Measurements from ENCODE around the gene ENTPD1.
"Not testable (repeated sequence)": the region's sequence is repeated elsewhere in the genome, so short reads cannot be mapped to it uniquely, and the experiment has no call there.

ENTPD1 gene

DNA sequence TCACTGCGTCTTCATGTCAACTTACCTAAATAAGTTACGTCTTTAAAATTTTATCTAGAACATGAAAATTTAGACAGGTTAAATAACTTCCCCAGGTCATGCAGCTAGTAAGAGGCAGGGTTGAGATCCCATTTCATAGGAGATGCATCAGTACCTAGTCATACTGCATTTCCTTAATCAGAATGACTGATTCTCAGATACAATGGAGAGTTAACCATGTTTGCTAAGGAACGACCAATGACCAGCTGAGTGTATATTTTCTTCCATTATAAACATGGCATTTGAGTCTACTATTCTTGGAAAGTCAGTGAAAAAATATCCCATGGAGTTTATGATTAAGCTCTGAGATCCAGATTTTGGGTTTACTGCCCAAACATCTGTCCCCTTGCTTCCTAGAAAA, 39.6 kb downstream of the ENTPD1 start:
- no peak overlapping the region for H3K27ac ChIP-seq (ENCODE audit: low read depth, low read length, severe bottlenecking)
- no peak overlapping the region for H3K4me3 ChIP-seq (ENCODE audit: extremely low read depth, insufficient read depth, low read length, poor library complexity, severe bottlenecking)
- H3K9me3 ChIP-seq (ENCODE audit: control insufficient read depth, low read length): peaks cover 3% of the 10 kb centered on the region
- H3K4me1 ChIP-seq (ENCODE audit: control insufficient read depth, insufficient read depth, low read length, poor library complexity, severe bottlenecking): peaks cover 19% of the 10 kb centered on the region
- H3K36me3 ChIP-seq (ENCODE audit: control insufficient read depth, insufficient read depth, low read length): no peaks in the 10 kb centered on the region
- no CpG with 5 or more reads among the region's 3 CpGs for WGBS, 2 experiments (ENCODE audit: insufficient coverage in 2 of 2)

DNA sequence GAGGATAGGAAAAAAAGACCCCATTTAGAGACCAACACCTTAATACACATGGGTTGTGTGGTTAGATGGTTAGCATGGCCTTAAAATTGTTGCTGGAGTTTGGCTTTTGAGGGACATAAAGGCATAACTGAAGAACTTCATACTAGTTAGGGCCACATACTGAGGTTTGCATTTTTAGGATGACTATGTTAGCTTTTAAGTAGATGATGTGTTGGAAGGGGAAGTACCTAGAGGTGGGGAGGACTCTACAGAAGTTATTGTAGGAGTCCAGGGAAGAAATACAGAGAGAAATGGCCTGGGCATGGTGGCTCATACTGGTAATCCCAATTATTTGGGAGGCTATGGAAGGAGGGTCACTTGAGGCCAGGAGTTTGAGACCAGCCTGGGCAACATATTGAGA, 40.5 kb downstream of the ENTPD1 start:
- Histone ChIP-seq H3K4me1 (ENCODE audit: control insufficient read depth, insufficient read depth, low read length, poor library complexity, severe bottlenecking) (peaks cover 19% of the 10 kb centered on the region), H3K9me3 (ENCODE audit: control insufficient read depth, low read length) (peaks cover 3% of the 10 kb centered on the region), H3K27ac (ENCODE audit: low read depth, low read length, severe bottlenecking) (no peak overlapping the region), H3K36me3 (ENCODE audit: control insufficient read depth, insufficient read depth, low read length) (no peaks in the 10 kb centered on the region), H3K4me3 (ENCODE audit: extremely low read depth, insufficient read depth, low read length, poor library complexity, severe bottlenecking) (no peak overlapping the region)

DNA sequence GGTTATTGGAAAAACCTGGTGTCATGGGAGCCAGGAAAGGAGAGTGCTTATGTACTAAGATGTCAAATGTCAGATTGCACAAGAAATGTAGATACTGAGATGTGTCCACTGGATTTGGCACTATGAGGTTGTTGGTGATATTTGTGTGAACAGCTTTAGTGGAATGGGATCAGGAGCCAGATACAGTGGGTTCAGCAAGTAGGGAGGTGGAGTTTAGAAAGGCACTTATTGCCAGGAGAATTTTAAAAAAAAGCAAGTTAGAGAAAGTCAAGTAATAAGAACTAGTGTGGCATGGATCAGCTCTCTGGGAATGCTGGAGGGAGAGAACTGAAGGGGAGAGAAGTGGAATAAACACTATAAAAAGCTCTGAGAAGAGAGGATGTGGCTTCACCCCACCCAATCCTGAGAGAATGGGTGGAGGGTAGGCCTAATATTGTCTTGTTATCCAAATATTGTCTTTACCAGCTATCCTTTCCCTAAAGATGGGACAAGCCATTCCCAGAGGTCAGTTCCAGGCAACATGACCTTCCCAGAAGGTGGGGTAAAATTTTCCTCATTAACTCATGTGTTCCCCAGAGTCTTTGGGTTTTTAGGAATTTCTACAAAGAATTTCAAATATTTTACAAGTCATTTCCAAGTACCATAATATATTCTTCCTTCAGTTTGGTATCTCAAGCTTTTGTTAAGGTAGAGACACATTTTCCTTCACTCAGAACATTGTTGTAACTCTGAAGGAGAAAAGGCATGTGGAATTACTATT, 42.3 kb downstream of the ENTPD1 start:
- Histone ChIP-seq H3K9me3 (ENCODE audit: control insufficient read depth, low read length) (peaks cover 7% of the 10 kb centered on the region), H3K4me1 (ENCODE audit: control insufficient read depth, insufficient read depth, low read length, poor library complexity, severe bottlenecking) (peaks cover 9% of the 10 kb centered on the region), H3K36me3 (ENCODE audit: control insufficient read depth, insufficient read depth, low read length) (no peaks in the 10 kb centered on the region), H3K4me3 (ENCODE audit: extremely low read depth, insufficient read depth, low read length, poor library complexity, severe bottlenecking) (no peak overlapping the region), H3K27ac (ENCODE audit: low read depth, low read length, severe bottlenecking) (no peak overlapping the region)

DNA sequence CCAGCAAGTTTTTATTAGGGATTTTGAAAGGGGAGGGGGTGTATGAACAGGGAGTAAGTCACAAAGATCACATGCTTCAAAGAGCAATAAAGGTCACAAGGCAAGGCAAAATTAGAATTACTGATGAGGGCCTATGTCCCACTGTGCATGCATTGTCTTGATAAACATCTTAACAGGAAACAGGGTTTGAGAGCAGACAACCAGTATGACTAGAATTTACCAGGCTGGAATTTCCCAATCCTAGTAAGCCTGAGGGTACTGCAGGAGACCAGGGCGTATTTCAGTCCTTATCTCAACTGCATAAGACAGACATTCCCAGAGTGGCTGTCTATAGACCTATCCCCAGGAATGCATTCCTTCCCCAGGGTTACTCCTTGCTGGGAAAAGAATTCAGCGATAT, 44.3 kb downstream of the ENTPD1 start:
- H3K4me1 ChIP-seq (ENCODE audit: control insufficient read depth, insufficient read depth, low read length, poor library complexity, severe bottlenecking); H3K36me3 ChIP-seq (ENCODE audit: control insufficient read depth, insufficient read depth, low read length); H3K4me3 ChIP-seq (ENCODE audit: extremely low read depth, insufficient read depth, low read length, poor library complexity, severe bottlenecking); H3K9me3 ChIP-seq (ENCODE audit: control insufficient read depth, low read length); H3K27ac ChIP-seq (ENCODE audit: low read depth, low read length, severe bottlenecking): not testable (repeated sequence)
- WGBS, 2 experiments (ENCODE audit: insufficient coverage in 2 of 2): 63 to 100% methylated on average over 1 of the region's 2 CpGs

DNA sequence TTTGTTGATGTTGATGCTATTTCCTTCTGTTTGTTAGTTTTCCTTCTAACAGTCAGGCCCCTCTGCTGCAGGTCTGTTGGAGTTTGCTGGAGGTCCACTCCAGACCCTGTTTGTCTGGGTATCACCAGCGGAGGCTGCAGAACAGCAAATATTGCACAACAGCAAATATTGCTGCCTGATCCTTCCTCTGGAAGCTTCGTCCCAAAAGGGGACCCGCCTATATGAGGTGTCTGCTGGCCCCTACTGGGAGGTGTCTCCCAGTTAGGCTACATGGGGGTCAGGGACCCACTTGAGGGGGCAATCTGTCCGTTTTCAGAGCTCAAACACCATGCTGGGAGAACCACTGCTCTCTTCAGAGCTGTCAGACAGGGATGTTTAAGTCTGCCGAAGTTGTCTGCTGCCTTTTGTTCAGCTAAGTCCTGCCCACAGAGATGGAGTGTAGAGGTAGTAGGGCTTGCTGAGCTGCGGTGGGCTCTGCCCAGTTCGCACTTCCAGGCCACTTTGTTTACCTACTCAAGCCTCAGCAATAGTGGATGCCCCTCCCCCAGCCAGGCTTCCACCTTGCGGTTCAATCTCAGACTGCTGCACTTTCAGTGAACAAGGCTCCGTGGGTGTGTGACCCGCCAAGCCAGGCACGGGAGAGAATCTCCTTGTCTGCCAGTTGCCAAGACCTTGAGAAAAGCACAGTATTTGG, 50.9 kb downstream of the ENTPD1 start:
- not testable (repeated sequence) for H3K4me1 ChIP-seq (ENCODE audit: control insufficient read depth, insufficient read depth, low read length, poor library complexity, severe bottlenecking); H3K27ac ChIP-seq (ENCODE audit: low read depth, low read length, severe bottlenecking); H3K4me3 ChIP-seq (ENCODE audit: extremely low read depth, insufficient read depth, low read length, poor library complexity, severe bottlenecking); H3K36me3 ChIP-seq (ENCODE audit: control insufficient read depth, insufficient read depth, low read length)
- 87 to 88% methylated on average over 8 to 10 of the region's 11 CpGs for WGBS, 2 experiments (ENCODE audit: insufficient coverage in 2 of 2)
- H3K9me3 ChIP-seq (ENCODE audit: control insufficient read depth, low read length): peaks cover 19% of the 10 kb centered on the region

DNA sequence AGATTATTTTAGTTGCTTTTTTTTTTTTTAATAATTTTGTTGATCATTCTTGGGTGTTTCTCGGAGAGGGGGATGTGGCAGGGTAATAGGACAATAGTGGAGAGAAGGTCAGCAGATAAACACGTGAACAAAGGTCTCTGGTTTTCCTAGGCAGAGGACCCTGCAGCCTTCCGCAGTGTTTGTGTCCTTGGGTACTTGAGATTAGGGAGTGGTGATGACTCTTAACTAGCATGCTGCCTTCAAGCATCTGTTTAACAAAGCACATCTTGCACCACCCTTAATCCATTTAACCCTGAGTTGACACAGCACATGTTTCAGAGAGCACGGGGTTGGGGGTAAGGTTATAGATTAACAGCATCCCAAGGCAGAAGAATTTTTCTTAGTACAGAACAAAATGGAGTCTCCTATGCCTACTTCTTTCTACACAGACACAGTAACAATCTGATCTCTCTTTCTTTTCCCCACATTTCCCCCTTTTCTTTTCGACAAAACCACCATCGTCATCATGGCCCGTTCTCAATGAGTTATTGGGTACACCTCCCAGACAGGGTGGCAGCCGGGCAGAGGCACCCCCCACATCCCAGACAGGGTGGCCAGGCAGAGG, 52.8 kb downstream of the ENTPD1 start:
- 100% methylated on average over 1 of the region's 8 CpGs; no CpG with 5 or more reads in 1 of the 2 experiments for WGBS, 2 experiments (ENCODE audit: insufficient coverage in 2 of 2)
- not testable (repeated sequence) for H3K36me3 ChIP-seq (ENCODE audit: control insufficient read depth, insufficient read depth, low read length); H3K4me1 ChIP-seq (ENCODE audit: control insufficient read depth, insufficient read depth, low read length, poor library complexity, severe bottlenecking); H3K4me3 ChIP-seq (ENCODE audit: extremely low read depth, insufficient read depth, low read length, poor library complexity, severe bottlenecking); H3K27ac ChIP-seq (ENCODE audit: low read depth, low read length, severe bottlenecking)
- peaks cover 15% of the 10 kb centered on the region for H3K9me3 ChIP-seq (ENCODE audit: control insufficient read depth, low read length)

DNA sequence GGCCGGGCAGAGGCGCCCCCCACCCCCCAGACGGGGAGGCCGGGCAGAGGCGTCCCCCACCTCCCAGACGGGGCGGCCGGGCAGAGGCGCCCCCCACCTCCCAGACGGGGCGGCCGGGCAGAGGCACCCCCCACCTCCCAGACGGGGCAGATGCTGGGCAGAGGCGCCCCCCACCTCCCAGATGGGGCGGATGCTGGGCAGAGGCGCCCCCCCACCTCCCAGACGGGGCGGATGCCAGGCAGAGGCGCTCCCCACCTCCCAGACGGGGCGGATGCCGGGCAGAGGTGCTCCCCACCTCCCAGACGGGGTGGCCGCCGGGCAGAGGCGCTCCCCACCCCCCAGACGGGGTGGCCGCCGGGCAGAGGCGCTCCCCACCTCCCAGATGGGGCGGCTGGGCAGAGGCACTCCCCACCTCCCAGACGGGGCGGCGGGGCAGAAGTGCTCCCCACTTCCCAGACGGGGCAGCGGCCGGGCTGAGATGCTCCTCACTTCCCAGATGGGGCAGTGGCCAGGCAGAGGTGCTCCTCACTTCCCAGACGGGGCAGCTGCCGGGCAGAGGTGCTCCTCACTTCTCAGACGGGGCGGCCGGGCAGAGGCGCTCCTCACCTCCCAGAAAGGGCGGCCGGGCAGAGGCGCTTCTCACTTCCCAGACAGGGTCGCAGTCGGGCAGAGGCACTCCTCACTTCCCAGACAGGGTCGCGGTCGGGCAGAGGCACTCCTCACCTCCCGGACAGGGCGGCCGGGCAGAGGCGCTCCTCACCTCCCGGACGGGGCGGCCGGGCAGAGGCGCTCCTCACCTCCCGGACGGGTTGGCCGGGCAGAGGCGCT, 53.6 kb downstream of the ENTPD1 start:
- 93 to 96% methylated on average over 21 to 37 of the region's 64 CpGs for WGBS, 2 experiments (ENCODE audit: insufficient coverage in 2 of 2)
- peaks cover 15% of the 10 kb centered on the region for H3K9me3 ChIP-seq (ENCODE audit: control insufficient read depth, low read length)
- H3K36me3 ChIP-seq (ENCODE audit: control insufficient read depth, insufficient read depth, low read length): no peaks in the 10 kb centered on the region
- no peak overlapping the region for H3K27ac ChIP-seq (ENCODE audit: low read depth, low read length, severe bottlenecking)
- peaks cover 7% of the 10 kb centered on the region for H3K4me1 ChIP-seq (ENCODE audit: control insufficient read depth, insufficient read depth, low read length, poor library complexity, severe bottlenecking)
- H3K4me3 ChIP-seq (ENCODE audit: extremely low read depth, insufficient read depth, low read length, poor library complexity, severe bottlenecking): no peak overlapping the region

DNA sequence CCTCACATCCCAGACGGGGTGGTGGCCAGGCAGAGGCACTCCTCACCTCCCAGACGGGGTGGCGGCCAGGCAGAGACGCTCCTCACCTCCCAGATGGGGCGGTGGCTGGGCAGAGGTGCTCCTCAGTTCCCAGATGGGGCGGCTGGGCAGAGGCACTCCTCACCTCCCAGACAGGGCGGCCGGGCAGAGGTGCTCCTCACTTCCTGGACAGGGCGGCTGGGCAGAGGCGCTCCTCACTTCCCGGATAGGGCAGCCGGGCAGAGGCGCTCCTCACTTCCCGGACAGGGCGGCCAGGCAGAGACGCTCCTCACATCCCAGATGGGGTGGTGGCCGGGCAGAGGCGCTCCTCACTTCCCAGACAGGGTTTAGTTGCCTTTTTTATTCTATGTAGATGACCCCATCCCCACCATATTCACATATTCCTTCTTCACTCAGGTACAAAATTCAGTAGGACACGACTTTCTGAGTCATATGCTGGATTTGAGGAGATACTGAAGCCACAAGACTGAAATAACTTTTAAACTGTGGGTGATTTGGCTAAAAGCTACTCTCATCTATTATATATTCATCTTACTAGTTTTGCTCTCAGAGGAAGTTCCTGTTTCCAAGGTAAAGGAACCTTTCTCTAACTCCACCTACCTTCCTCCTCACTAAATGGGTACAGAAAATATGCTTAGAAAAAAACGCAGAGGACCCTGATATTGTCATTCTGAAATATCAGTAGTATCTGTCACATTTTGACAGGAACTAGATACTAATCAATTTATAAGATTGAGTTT, 54.4 kb downstream of the ENTPD1 start:
- WGBS, 2 experiments (ENCODE audit: insufficient coverage in 2 of 2): 98 to 100% methylated on average over 4 to 13 of the region's 20 CpGs
- Histone ChIP-seq H3K27ac (ENCODE audit: low read depth, low read length, severe bottlenecking) (no peak overlapping the region), H3K36me3 (ENCODE audit: control insufficient read depth, insufficient read depth, low read length) (no peaks in the 10 kb centered on the region), H3K4me3 (ENCODE audit: extremely low read depth, insufficient read depth, low read length, poor library complexity, severe bottlenecking) (no peak overlapping the region), H3K4me1 (ENCODE audit: control insufficient read depth, insufficient read depth, low read length, poor library complexity, severe bottlenecking) (peaks cover 7% of the 10 kb centered on the region), H3K9me3 (ENCODE audit: control insufficient read depth, low read length) (peaks cover 18% of the 10 kb centered on the region)

DNA sequence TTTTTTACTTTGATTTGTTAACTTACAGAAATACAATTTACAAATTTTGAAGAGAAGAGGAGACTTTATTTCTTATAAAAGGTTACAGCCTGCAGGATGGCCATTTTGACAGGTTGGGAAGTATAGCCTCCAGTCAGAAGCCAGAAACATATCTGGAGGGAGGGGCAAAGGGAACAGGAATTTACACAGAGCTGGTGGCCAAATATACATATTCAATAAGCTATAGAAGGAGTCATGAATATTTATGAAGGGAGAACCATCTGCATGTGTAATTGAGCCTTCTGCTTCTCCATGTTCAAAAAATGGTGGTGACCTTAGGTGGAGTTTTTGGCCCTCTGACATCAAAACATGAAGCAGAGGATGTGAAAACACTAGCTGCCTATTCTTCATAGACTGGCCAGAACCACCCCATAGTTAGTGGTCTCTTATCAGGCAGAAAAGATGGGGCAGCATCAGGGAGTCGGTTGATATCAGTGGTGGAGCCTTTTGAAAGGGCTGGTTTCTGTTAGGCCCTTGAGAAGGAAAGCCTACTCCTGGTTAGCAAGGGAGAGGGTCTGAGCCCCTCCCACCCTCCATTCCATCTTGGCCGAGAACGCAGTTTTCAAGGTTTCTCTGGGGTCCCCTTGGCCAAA, 57.2 kb downstream of the ENTPD1 start:
- Histone ChIP-seq H3K9me3 (ENCODE audit: control insufficient read depth, low read length) (peaks cover 33% of the 10 kb centered on the region), H3K4me1 (ENCODE audit: control insufficient read depth, insufficient read depth, low read length, poor library complexity, severe bottlenecking) (peaks cover 10% of the 10 kb centered on the region), H3K4me3 (ENCODE audit: extremely low read depth, insufficient read depth, low read length, poor library complexity, severe bottlenecking) (no peak overlapping the region), H3K36me3 (ENCODE audit: control insufficient read depth, insufficient read depth, low read length) (no peaks in the 10 kb centered on the region), H3K27ac (ENCODE audit: low read depth, low read length, severe bottlenecking) (no peak overlapping the region)
- WGBS, 2 experiments (ENCODE audit: insufficient coverage in 2 of 2): 100% methylated on average over 1 of the region's 3 CpGs
